K562 (cell line): ENCODE results near the gene SH3BP5. TPM values are rescaled to one million over a fixed set of nuclear protein-coding genes. Genes with fewer than 3 reads are reported as not detected.

Source experiments
- ATF1 ChIP-seq, 2 experiments: fragments of 450-650 bp in 1 of 2; IDR thresholded peaks; 2 replicates each; pipeline ENCODE4 v1.6.1; 2016; ENCODE audit warnings: missing compliant biosample characterization in 1 of 2, missing genetic modification characterization in 1 of 2
- EGR1 ChIP-seq: fragments of 450-650 bp; conservative IDR thresholded peaks from 2 replicates; pipeline ENCODE4 v1.6.1; 2017; ENCODE audit warnings: mild to moderate bottlenecking
- EP400 ChIP-seq: fragments of 450-650 bp; IDR thresholded peaks from 2 replicates; pipeline ENCODE4 v1.6.1; 2017; ENCODE audit warnings: antibody characterized with exemption, mild to moderate bottlenecking, moderate library complexity
- ETV5 ChIP-seq: sonication (generic); formaldehyde crosslinking; IDR thresholded peaks from 2 replicates; pipeline ENCODE4 v1.4.0; 2020; ENCODE audit warnings: low read depth, mild to moderate bottlenecking, missing genetic modification reagents
- FOS ChIP-seq: IDR thresholded peaks from 3 replicates; pipeline ENCODE4 v1.6.1; 2011; ENCODE audit not compliant: insufficient read length; ENCODE audit errors: extremely low read depth
- IFI16 ChIP-seq: fragments of 250-450 bp; sonication (Bioruptor Pico); IDR thresholded peaks from 2 replicates; pipeline ENCODE4 v2.1.2; 2022; ENCODE audit warnings: mild to moderate bottlenecking, inconsistent platforms
- MYC ChIP-seq, 2 experiments: fragments of 250-450 bp in 1 of 2; sonication (Bioruptor Pico) in 1 of 2; IDR thresholded peaks; 2 replicates each; pipeline versions ENCODE4 v1.5.1 to v1.6.1; 2012 to 2021; ENCODE audit warnings: low read depth in 2 of 2, borderline replicate concordance in 1 of 2, improper control_type of control experiment in 1 of 2, low read length in 1 of 2, mild to moderate bottlenecking in 1 of 2, moderate library complexity in 1 of 2
- NFIX ChIP-seq: fragments of 250-450 bp; sonication (Bioruptor Pico); IDR thresholded peaks from 2 replicates; pipeline ENCODE4 v1.4.0; 2020; ENCODE audit warnings: low read depth, mild to moderate bottlenecking, moderate library complexity
- TBL1XR1 ChIP-seq, 2 experiments: IDR thresholded peaks; 2 replicates each; pipeline ENCODE4 v1.6.1; 2012; ENCODE audit warnings: improper control_type of control experiment in 2 of 2, low read length in 2 of 2, mild to moderate bottlenecking in 1 of 2
- ZNF134 ChIP-seq: fragments of 250-450 bp; sonication (Bioruptor Pico); conservative IDR thresholded peaks from 2 replicates; pipeline ENCODE4 v1.4.0; 2020
- ZNF551 ChIP-seq: fragments of 250-450 bp; sonication (Bioruptor Pico); IDR thresholded peaks from 2 replicates; pipeline ENCODE4 v1.5.0; 2021; ENCODE audit warnings: mild to moderate bottlenecking, moderate library complexity
- polyA plus RNA-seq, 8 experiments: library from polyadenylated mRNA; depleted of rRNA in 4 of 8; stranded (reverse) in 5 of 8; unstranded in 3 of 8; fragments of >200 nt; fragmentation: Nextera tagmentation in 2 of 8; fragmentation: Illumina TruSeq in 1 of 8; extraction: Ambion mirVana in 2 of 8; extraction: Trizol in 1 of 8; gene quantifications; 2 replicates each; pipeline versions ENCODE4 v1.2.1 to v1.2.3, GENCODE V29; 2011 to 2014; ENCODE audit warnings: inconsistent platforms in 1 of 8, missing spikeins in 1 of 8
- total RNA-seq, 7 experiments: library from RNA; depleted of rRNA in 6 of 7; stranded (reverse); fragments of >200 nt in 6 of 7; fragmentation: Illumina TruSeq in 2 of 7; extraction: Trizol in 2 of 7; gene quantifications; 2 replicates each; pipeline versions ENCODE4 v1.2.1 to v1.2.3, GENCODE V29; 2011 to 2021; ENCODE audit warnings: low replicate concordance in 1 of 7
- TF ChIP-seq, protein P1 (sequence below): fragments of 450-650 bp; IDR thresholded peaks from 2 replicates; pipeline ENCODE4 v1.6.1; 2016; ENCODE audit warnings: borderline replicate concordance
- TF ChIP-seq, protein P2 (sequence below): fragments of 450-650 bp; IDR thresholded peaks from 2 replicates; pipeline ENCODE4 v1.6.1; 2016; ENCODE audit warnings: mild to moderate bottlenecking, moderate library complexity

Gene SH3BP5
- total and polyA plus RNA-seq, 9 of the 15 experiments (the other 6 are each of a cell fraction or from before 2014, with no cell fraction given) = 2.9 to 29.0 (median 14.9) TPM

DNA sequence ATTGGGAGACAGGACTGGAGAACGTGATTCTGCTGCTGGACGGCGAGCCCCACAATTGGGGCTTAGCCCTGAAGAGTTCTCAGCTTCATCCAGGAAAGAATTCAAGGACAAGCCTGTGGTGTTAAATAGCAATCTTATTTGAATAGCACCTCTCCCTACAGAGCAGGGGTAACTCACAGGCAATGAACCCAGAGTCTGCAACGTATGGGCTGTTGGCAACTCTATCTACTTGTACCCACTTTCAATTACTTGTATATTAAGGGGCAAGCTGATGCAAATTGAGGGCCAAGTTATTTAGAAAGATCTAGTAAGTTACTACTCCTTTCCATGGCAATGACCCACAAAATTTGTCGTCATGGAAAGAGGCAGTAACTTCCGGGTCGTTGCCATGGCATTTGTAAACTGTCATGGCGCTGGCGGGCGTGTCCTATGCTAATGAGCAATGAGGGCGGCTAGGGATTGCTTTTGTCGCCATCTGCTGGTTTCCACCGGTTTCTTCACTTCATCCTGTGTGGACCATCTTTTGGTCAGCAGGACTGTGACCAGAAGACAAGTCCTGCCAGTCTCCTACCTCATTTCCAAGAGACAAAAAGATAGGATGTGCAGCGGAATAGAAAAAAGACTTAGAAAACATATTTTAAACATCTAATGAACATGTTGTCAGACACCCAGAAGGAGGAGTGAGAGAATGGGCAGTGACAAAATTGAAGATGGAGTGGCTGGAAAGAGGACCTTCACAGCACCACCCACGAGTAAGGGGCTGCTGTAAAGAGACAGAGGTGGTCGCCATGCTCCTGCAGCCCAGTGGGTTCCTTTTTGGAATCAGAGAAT is 45.8 kb upstream of the SH3BP5 start (continued):
- TF ChIP-seq EP400 (no peak), EGR1 (no peak), ZNF551 (CRISPR knock-in tag) (no peak), IFI16 (CRISPR knock-in tag) (no peak), ATF1 (CRISPR knock-in tag; IDR thresholded peaks at IDR 0.05) (no peak), ATF1 (tag; IDR thresholded peaks at IDR 0.05) (peak; percentile 99), ZNF134 (CRISPR knock-in tag) (no peak), ETV5 (0 out of 2 replicates have a peak, but pooled peaks have one; percentile 55), TBL1XR1 (IDR thresholded peaks at IDR 0.05; ENCODE audit: low read length in 2 of 2) (peak; percentile 86 to 87), NFIX (CRISPR knock-in tag) (no peak), FOS (no peak), MYC (IDR thresholded peaks at IDR 0.05; ENCODE audit: low read depth, low read length) (peak; percentile 84), MYC (CRISPR knock-in tag; IDR thresholded peaks at IDR 0.05; ENCODE audit: borderline replicate concordance, low read depth) (no peak)
- TF ChIP-seq, protein P1, sequence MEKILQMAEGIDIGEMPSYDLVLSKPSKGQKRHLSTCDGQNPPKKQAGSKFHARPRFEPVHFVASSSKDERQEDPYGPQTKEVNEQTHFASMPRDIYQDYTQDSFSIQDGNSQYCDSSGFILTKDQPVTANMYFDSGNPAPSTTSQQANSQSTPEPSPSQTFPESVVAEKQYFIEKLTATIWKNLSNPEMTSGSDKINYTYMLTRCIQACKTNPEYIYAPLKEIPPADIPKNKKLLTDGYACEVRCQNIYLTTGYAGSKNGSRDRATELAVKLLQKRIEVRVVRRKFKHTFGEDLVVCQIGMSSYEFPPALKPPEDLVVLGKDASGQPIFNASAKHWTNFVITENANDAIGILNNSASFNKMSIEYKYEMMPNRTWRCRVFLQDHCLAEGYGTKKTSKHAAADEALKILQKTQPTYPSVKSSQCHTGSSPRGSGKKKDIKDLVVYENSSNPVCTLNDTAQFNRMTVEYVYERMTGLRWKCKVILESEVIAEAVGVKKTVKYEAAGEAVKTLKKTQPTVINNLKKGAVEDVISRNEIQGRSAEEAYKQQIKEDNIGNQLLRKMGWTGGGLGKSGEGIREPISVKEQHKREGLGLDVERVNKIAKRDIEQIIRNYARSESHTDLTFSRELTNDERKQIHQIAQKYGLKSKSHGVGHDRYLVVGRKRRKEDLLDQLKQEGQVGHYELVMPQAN = peak; percentile 32; the same call in 1 of the 2 replicates
- TF ChIP-seq, protein P2, sequence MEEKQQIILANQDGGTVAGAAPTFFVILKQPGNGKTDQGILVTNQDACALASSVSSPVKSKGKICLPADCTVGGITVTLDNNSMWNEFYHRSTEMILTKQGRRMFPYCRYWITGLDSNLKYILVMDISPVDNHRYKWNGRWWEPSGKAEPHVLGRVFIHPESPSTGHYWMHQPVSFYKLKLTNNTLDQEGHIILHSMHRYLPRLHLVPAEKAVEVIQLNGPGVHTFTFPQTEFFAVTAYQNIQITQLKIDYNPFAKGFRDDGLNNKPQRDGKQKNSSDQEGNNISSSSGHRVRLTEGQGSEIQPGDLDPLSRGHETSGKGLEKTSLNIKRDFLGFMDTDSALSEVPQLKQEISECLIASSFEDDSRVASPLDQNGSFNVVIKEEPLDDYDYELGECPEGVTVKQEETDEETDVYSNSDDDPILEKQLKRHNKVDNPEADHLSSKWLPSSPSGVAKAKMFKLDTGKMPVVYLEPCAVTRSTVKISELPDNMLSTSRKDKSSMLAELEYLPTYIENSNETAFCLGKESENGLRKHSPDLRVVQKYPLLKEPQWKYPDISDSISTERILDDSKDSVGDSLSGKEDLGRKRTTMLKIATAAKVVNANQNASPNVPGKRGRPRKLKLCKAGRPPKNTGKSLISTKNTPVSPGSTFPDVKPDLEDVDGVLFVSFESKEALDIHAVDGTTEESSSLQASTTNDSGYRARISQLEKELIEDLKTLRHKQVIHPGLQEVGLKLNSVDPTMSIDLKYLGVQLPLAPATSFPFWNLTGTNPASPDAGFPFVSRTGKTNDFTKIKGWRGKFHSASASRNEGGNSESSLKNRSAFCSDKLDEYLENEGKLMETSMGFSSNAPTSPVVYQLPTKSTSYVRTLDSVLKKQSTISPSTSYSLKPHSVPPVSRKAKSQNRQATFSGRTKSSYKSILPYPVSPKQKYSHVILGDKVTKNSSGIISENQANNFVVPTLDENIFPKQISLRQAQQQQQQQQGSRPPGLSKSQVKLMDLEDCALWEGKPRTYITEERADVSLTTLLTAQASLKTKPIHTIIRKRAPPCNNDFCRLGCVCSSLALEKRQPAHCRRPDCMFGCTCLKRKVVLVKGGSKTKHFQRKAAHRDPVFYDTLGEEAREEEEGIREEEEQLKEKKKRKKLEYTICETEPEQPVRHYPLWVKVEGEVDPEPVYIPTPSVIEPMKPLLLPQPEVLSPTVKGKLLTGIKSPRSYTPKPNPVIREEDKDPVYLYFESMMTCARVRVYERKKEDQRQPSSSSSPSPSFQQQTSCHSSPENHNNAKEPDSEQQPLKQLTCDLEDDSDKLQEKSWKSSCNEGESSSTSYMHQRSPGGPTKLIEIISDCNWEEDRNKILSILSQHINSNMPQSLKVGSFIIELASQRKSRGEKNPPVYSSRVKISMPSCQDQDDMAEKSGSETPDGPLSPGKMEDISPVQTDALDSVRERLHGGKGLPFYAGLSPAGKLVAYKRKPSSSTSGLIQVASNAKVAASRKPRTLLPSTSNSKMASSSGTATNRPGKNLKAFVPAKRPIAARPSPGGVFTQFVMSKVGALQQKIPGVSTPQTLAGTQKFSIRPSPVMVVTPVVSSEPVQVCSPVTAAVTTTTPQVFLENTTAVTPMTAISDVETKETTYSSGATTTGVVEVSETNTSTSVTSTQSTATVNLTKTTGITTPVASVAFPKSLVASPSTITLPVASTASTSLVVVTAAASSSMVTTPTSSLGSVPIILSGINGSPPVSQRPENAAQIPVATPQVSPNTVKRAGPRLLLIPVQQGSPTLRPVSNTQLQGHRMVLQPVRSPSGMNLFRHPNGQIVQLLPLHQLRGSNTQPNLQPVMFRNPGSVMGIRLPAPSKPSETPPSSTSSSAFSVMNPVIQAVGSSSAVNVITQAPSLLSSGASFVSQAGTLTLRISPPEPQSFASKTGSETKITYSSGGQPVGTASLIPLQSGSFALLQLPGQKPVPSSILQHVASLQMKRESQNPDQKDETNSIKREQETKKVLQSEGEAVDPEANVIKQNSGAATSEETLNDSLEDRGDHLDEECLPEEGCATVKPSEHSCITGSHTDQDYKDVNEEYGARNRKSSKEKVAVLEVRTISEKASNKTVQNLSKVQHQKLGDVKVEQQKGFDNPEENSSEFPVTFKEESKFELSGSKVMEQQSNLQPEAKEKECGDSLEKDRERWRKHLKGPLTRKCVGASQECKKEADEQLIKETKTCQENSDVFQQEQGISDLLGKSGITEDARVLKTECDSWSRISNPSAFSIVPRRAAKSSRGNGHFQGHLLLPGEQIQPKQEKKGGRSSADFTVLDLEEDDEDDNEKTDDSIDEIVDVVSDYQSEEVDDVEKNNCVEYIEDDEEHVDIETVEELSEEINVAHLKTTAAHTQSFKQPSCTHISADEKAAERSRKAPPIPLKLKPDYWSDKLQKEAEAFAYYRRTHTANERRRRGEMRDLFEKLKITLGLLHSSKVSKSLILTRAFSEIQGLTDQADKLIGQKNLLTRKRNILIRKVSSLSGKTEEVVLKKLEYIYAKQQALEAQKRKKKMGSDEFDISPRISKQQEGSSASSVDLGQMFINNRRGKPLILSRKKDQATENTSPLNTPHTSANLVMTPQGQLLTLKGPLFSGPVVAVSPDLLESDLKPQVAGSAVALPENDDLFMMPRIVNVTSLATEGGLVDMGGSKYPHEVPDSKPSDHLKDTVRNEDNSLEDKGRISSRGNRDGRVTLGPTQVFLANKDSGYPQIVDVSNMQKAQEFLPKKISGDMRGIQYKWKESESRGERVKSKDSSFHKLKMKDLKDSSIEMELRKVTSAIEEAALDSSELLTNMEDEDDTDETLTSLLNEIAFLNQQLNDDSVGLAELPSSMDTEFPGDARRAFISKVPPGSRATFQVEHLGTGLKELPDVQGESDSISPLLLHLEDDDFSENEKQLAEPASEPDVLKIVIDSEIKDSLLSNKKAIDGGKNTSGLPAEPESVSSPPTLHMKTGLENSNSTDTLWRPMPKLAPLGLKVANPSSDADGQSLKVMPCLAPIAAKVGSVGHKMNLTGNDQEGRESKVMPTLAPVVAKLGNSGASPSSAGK = no peak
